ENCODE results near the gene RELB. TPM values are rescaled to one million over a fixed set of nuclear protein-coding genes. Genes with fewer than 3 reads are reported as not detected.
"Not testable (repeated sequence)": the region's sequence is repeated elsewhere in the genome, so short reads cannot be mapped to it uniquely, and the experiment has no call there.

RELB gene
- polyA plus RNA-seq, 3 donors from 2014 or later: 6.0 to 15.4 (median 7.1) TPM

DNA sequence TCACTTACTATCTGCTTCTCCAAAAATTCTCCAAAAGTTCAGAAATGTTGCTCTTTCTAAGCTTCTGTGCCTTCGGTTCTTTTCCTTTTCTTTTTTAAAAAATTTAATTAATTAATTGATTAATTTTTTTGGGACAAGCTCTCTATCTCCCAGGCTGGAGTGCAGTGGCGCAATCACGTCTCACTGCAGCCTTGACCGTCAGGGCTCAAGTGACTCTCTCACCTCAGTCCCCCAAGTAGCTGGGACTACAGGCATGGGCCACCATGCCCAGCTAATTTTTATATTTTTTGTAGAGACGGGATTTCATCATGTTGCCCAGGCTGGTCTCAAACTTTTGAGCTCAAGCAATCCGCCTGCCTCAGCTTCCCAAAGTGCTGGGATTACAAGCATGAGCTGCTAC lies 29.8 kb upstream of the RELB start:
- H3K4me3 Mint-ChIP-seq; DNase-seq; H3K9me3 Mint-ChIP-seq; H3K4me1 Mint-ChIP-seq; H3K27ac Mint-ChIP-seq; H3K27me3 Mint-ChIP-seq (ENCODE audit: low read depth in 3 of 3): not testable (repeated sequence)
- peaks cover 0 to 18% (median 6%) of the 10 kb centered on the region in 3 donors for H3K36me3 Mint-ChIP-seq

DNA sequence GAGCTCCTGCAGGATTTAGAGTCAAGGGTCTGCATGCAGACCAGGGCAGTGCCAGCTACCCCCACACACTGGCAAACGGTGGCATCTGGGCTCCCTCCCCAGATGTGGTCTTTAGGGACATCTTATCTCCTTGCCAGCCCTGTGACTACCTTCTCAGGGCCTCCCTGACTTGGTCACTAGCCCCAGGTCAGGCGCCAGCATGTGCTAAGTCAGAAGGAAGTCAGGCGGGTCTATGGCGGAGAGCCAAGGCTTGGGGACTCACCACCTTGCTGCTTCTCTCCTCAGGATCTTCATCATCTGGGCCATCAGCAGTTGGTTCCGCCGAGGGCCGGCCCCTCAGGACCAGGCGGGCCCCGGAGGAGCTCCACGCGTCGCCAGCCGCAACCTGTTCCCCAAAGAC lies 28.5 kb upstream of the RELB start:
- Mint-ChIP-seq H3K4me3 (no peak overlapping the region), H3K36me3 (peaks cover 0 to 22% (median 3%) of the 10 kb centered on the region in 3 donors), H3K27me3 (ENCODE audit: low read depth in 3 of 3) (peaks cover 0 to 4% (median 0%) of the 10 kb centered on the region in 3 donors), H3K4me1 (peaks cover 3 to 5% of the 10 kb centered on the region in 2 donors), H3K9me3 (no peaks in the 10 kb centered on the region), H3K27ac (no peak overlapping the region)
- DNase-seq: no peak

DNA sequence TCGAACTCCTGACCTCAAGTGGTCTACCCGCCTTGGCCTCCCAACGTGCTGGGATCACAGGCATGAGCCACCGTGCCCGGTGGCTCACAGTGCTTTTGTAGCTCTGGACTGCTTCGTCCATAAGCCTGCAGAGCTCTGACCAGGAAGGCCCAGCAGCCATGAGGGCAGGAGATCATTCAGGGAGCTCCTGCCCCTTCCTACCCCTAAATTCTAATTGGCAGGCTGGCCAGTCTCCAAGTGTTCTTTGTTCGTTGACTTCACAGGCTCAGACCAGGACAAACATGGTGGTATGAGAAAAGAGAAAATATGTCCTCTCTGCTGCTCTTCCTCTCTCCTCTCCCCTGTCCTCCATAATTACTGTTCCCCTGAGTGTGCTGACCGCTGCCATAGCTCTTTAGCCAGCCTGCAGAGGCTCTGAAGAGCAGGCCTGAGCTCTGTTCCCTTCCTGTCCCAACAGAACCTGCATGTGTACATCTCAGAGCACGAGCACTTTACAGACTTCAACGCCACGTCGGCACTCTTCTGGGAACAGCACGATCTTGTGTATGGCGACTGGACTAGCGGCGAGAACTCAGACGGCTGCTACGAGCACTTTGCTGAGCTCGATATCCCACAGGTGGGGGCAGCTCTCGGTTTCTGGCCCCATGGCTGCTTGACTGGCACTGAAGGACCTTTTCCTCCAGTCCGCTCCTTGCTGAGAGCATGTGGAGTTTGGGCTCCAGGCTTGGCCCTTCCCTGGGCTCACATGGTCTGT lies 27.1 kb upstream of the RELB start:
- H3K9me3 Mint-ChIP-seq: no peaks in the 10 kb centered on the region
- H3K4me3 Mint-ChIP-seq: no peak overlapping the region
- peaks cover 0 to 23% (median under 1%) of the 10 kb centered on the region in 3 donors for H3K36me3 Mint-ChIP-seq
- peaks cover 0 to 1% of the 10 kb centered on the region in 2 donors for H3K4me1 Mint-ChIP-seq
- peaks cover 0 to 4% (median 0%) of the 10 kb centered on the region in 3 donors for H3K27me3 Mint-ChIP-seq (ENCODE audit: low read depth in 3 of 3)
- peak overlapping the region in 1 of 6 donors; percentile 60 for H3K27ac Mint-ChIP-seq
- no peak for DNase-seq

DNA sequence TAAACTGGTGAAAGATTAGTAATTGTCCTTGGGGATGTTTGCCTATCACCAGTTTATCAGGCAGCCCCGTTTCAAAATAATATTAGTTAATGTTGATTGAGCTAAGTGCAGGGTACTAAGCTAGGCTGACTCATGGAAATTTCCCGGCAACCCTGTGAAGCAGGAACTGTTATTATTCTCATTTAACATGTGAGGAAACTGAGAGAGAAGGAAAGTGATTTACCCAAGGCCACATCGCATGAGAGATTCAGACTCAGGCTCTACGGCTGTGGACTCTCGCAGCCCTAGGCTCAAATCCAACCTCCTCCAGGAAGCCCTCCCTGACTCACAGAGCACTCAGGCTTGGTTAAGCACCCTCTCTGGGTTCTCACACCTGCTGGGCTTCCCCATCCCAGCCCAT lies 26.4 kb upstream of the RELB start:
- H3K36me3 Mint-ChIP-seq: peaks cover 0 to 28% (median 4%) of the 10 kb centered on the region in 3 donors
- no peak overlapping the region for H3K4me3 Mint-ChIP-seq
- H3K9me3 Mint-ChIP-seq: no peaks in the 10 kb centered on the region
- H3K27ac Mint-ChIP-seq: no peak overlapping the region
- peaks cover 0 to 1% of the 10 kb centered on the region in 2 donors for H3K4me1 Mint-ChIP-seq
- DNase-seq: no peak
- peaks cover 0 to 4% (median 0%) of the 10 kb centered on the region in 3 donors for H3K27me3 Mint-ChIP-seq (ENCODE audit: low read depth in 3 of 3)

DNA sequence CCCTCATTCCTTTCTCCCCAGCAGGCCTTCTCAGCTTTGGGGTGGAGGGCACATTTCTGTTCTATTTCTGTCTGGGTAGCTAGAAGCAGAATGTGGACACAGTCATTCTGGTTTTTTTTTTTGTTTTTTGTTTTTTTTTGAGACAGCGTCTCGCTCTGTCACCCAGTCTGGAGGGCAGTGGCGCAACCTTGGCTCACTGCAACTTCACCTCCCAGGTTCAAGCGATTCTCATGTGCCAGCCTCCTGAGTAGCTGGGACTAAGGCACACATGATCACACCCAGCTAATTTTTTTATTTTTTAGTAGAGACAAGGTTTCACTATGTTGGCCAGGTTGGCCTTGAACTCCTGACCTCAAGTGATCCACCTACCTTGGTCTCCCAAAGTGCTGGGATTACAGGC lies 25.8 kb upstream of the RELB start:
- Mint-ChIP-seq H3K9me3 (no peaks in the 10 kb centered on the region), H3K36me3 (peaks cover 0 to 28% (median 4%) of the 10 kb centered on the region in 3 donors)

DNA sequence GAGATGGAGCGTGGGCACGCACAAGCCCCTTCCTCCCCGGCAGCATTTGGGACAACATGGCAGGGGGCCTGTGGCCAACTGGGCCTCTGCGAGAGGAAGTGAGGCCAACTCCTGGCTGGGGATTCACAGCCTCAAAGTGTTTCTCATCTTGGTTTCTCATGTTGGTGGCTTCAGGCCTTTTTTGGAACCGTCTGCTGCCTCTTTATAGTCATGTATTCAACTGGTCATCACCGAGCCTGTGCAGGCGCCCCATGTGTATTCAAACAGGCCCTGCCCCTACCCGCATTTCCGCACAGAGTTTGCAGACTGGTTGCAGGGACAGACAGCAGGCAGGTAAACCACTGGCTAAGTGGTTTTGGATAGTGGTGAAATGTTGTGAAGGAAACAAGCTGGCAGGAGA lies 17.3 kb upstream of the RELB start:
- Mint-ChIP-seq H3K4me1 (peaks cover 6 to 21% of the 10 kb centered on the region in 2 donors), H3K36me3 (peaks cover 4 to 11% (median 11%) of the 10 kb centered on the region in 3 donors), H3K27me3 (ENCODE audit: low read depth in 3 of 3) (peaks cover 0 to 5% (median 2%) of the 10 kb centered on the region in 3 donors), H3K4me3 (peak overlapping the region; percentile 31 to 82 (median 78)), H3K9me3 (no peaks in the 10 kb centered on the region), H3K27ac (peak overlapping the region; percentile 88 to 98 (median 93))
- DNase-seq: peak; percentile 47 to 59 (median 56)

More for the DNA sequence above, 25.8 kb upstream of the RELB start:
- Mint-ChIP-seq H3K27ac (no peak overlapping the region), H3K4me3 (no peak overlapping the region), H3K27me3 (ENCODE audit: low read depth in 3 of 3) (peaks cover 0 to 4% (median 0%) of the 10 kb centered on the region in 3 donors), H3K4me1 (peaks cover 0 to 1% of the 10 kb centered on the region in 2 donors)
- DNase-seq: no peak

DNA sequence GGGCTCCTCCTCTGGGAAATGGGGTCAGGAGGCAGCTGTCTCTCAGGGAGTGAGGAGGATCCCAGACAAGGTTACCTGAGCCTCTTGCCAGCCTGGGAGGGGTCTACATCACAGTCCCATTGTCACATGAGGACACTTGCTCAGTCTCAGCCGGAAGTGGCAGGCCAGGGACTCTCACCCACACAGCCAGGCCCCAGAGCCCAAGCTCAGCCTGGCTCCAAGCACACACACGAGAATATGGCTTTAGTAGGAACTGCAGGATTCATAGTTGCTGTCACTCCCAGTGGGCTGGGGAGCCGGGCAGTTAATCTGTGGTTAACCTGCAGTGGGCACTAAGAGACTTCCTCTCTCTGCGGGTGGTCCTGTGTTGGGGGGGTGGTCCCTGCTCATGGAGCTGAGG lies 15.8 kb upstream of the RELB start:
- H3K9me3 Mint-ChIP-seq: no peaks in the 10 kb centered on the region
- no peak overlapping the region for H3K4me3 Mint-ChIP-seq
- H3K27me3 Mint-ChIP-seq (ENCODE audit: low read depth in 3 of 3): peaks cover 0 to 7% (median 2%) of the 10 kb centered on the region in 3 donors
- H3K4me1 Mint-ChIP-seq: peaks cover 8 to 21% of the 10 kb centered on the region in 2 donors
- DNase-seq: no peak
- peaks cover 0 to 11% (median 8%) of the 10 kb centered on the region in 3 donors for H3K36me3 Mint-ChIP-seq
- H3K27ac Mint-ChIP-seq: peak overlapping the region in 5 of 6 donors; percentile 71 to 98 (median 94)

DNA sequence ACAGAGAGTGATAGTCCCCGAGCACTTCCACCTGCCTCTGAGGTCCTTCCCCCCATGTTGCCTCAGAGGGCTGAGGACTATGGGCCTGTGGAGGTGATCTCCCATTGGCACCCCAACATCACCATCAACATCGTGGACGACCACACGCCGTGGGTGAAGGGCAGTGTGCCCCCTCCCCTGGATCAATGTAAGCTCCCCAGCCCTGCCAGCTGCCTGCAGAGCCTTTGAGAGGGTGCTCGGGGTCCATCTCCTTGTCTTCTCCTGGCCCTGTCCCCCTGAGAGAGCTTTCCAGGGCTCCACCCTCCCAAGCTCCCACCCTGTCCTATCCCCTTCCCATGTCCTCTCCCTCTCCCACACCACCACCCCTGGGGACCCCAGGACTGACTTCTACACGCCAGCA lies 14.9 kb upstream of the RELB start:
- Mint-ChIP-seq H3K9me3 (no peaks in the 10 kb centered on the region), H3K4me1 (peaks cover 8 to 21% of the 10 kb centered on the region in 2 donors), H3K27ac (peak overlapping the region in 2 of 6 donors; percentile 84 to 95), H3K27me3 (ENCODE audit: low read depth in 3 of 3) (peaks cover 0 to 7% (median 2%) of the 10 kb centered on the region in 3 donors), H3K36me3 (peaks cover 0 to 11% (median 8%) of the 10 kb centered on the region in 3 donors), H3K4me3 (no peak overlapping the region)
- no peak for DNase-seq

DNA sequence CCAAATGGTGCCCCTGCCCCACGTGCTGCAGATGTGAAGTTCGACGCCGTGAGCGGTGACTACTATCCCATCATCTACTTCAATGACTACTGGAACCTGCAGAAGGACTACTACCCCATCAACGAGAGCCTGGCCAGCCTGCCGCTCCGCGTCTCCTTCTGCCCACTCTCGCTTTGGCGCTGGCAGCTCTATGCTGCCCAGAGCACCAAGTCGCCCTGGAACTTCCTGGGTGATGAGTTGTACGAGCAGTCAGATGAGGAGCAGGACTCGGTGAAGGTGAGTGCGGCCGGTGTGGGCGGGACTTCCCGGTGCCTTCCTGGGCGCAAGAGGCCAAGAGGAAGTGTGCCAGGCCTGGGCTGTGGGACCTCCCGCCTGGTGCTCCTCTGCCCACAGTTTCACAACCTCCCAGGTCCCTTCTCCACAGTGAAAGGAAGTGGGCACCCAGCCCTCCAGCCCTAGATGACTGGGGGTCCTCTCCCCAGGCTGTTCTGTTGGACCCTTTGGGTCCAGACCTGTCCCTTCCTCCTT lies 14.1 kb upstream of the RELB start:
- Mint-ChIP-seq H3K27ac (peak overlapping the region in 2 of 6 donors; percentile 24 to 42), H3K9me3 (no peaks in the 10 kb centered on the region), H3K36me3 (peaks cover 0 to 11% (median 11%) of the 10 kb centered on the region in 3 donors), H3K27me3 (ENCODE audit: low read depth in 3 of 3) (peaks cover 0 to 7% (median 2%) of the 10 kb centered on the region in 3 donors), H3K4me3 (no peak overlapping the region), H3K4me1 (peaks cover 8 to 21% of the 10 kb centered on the region in 2 donors)
- no peak for DNase-seq

DNA sequence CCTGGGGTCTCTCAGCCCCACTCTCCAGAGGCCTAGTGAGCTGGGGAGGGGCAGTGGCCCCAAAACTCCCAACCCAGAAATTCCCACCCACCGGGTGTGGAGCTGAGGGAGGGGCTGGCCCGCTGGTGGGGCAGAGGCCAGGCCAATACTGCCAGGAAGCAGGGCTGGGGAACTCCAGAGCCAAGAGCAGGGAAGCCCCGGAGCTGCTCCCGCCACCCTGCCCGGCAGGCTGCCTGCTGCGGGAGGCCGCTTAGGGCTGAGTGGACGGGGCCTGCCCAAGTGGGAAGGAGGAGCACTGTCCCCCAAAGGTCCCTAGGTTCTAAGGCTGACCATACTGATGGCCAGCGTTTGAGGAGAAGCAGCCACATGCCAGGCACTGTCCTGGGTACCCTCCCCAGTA lies 13.0 kb upstream of the RELB start:
- Mint-ChIP-seq H3K4me1 (peaks cover 8 to 21% of the 10 kb centered on the region in 2 donors), H3K27me3 (ENCODE audit: low read depth in 3 of 3) (peaks cover 0 to 7% (median 2%) of the 10 kb centered on the region in 3 donors), H3K36me3 (peaks cover 0 to 11% (median 11%) of the 10 kb centered on the region in 3 donors), H3K9me3 (no peaks in the 10 kb centered on the region), H3K4me3 (no peak overlapping the region), H3K27ac (no peak overlapping the region)
- DNase-seq: no peak

DNA sequence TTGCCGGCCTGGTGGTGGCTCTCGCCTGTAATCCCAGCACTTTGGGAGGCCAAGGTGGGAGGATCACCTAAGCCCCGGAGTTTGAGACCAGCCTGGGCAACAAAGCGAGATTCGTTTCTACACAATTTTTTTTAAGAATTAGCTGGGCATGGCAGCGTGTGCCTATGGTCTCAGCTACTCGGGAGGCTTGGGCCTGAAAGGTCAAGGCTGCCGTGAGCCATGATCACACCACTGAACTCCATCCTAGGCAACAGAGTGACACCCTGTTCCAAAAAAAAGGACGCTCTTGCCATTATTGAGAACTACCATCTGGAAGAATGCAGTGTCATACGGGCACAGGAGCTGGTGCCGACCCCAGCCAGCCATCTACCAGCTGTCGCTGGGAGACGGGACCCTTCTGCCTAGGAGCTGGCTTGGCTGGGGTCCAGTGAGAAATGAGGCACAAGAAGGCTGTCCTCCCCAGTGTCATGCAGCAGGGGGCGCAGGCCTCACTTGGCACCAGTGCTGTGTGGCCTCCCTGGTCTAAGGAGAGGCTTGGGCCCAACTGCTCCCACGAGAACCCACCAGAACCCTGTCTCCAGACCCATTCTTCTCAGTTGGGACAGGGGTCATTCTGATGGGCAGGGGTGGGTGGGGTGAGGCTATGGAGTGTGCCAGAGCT lies 12.2 kb upstream of the RELB start:
- Mint-ChIP-seq H3K27me3 (ENCODE audit: low read depth in 3 of 3) (peaks cover 0 to 9% (median 2%) of the 10 kb centered on the region in 3 donors), H3K36me3 (peaks cover 0 to 11% (median 10%) of the 10 kb centered on the region in 3 donors), H3K27ac (peak overlapping the region in 4 of 6 donors; percentile 4 to 75 (median 26)), H3K9me3 (no peaks in the 10 kb centered on the region), H3K4me3 (no peak overlapping the region), H3K4me1 (peaks cover 7 to 19% of the 10 kb centered on the region in 2 donors)
- peak; percentile 41 to 58 (median 42) for DNase-seq

DNA sequence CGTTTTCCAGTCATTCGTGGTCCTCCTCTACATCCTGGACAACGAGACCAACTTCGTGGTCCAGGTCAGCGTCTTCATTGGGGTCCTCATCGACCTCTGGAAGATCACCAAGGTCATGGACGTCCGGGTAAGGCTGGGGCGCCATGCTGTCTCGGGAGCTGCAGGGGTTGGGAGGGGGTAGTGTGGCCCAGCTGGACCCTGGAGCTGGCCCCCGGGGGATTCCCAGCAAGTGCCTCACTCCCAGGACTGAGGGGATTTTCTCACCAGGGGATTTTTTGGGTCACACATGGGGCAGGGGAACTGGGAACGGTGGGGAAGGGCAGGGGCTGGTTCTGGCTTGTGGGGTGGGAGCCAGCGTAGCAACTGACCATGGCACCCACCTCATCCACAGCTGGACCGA lies 10.8 kb upstream of the RELB start:
- no peaks in the 10 kb centered on the region for H3K9me3 Mint-ChIP-seq
- no peak overlapping the region for H3K4me3 Mint-ChIP-seq
- no peak for DNase-seq
- H3K4me1 Mint-ChIP-seq: peaks cover 1 to 7% of the 10 kb centered on the region in 2 donors
- H3K36me3 Mint-ChIP-seq: peaks cover 0 to 8% (median 6%) of the 10 kb centered on the region in 3 donors
- H3K27ac Mint-ChIP-seq: no peak overlapping the region
- peaks cover 0 to 10% (median 3%) of the 10 kb centered on the region in 3 donors for H3K27me3 Mint-ChIP-seq (ENCODE audit: low read depth in 3 of 3)

DNA sequence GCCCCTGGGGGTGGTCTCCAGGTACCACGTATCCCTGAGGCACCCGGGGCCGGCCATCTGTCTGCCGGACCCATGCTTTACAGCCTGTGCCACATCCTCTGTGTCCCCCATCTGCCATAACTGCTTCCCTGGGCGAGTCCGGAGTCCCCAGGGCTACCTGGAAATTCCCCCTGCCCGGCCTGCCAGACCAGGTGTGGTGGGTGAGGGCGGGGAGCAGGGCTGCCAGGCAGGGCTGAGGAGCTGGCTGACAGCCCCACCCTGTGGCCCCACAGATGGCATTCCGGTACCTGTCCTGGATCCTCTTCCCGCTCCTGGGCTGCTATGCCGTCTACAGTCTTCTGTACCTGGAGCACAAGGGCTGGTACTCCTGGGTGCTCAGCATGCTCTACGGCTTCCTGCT lies 10.3 kb upstream of the RELB start:
- no peak overlapping the region for H3K27ac Mint-ChIP-seq
- no peak for DNase-seq
- no peak overlapping the region for H3K4me3 Mint-ChIP-seq
- H3K9me3 Mint-ChIP-seq: no peaks in the 10 kb centered on the region
- peaks cover 0 to 10% (median 3%) of the 10 kb centered on the region in 3 donors for H3K27me3 Mint-ChIP-seq (ENCODE audit: low read depth in 3 of 3)
- H3K4me1 Mint-ChIP-seq: peaks cover 1 to 2% of the 10 kb centered on the region in 2 donors
- H3K36me3 Mint-ChIP-seq: peaks cover 0 to 8% (median 2%) of the 10 kb centered on the region in 3 donors
